Naive thymus-derived CD8-positive, alpha-beta T cell (primary cell): ENCODE measurements around the gene ZYX. TPM values are rescaled to one million over a fixed set of nuclear protein-coding genes. Genes with fewer than 3 reads are reported as not detected.

Experiments used
- ATAC-seq, 2 donors: fragments of 150-1000 bp; cut with Tn5 transposase in 1 of 2; sonication (Bioruptor Pico), chemical (Tn5 transposase) in 1 of 2; 1 replicate in 1 of 2; 2 replicates in 1 of 2; pipeline ENCODE4 v1.10.0; 2021; ENCODE audit warnings: mild to moderate bottlenecking in 2 of 2, moderate library complexity in 2 of 2
- POLR2A ChIA-PET: fragments of 350-600 bp; sonication (Branson Sonifier 250); formaldehyde crosslinking; loops from one replicate; lab custom pipeline; 2021; ENCODE audit warnings: antibody characterized with exemption; lab: Charles Lee
- DNase-seq, 10 donors: peaks; one replicate each; pipeline versions ENCODE4 v3.0.0 to v3.0.0-alpha.2; 2020 to 2022
- H3K27ac Mint-ChIP-seq, 10 donors: one replicate each; pipeline ENCODE4 v1.8.0; 2020 to 2022; ENCODE audit warnings: mild to moderate bottlenecking in 10 of 10, mixed read lengths in 10 of 10, moderate library complexity in 4 of 10, inconsistent platforms in 1 of 10
- H3K27me3 Mint-ChIP-seq, 5 donors: one replicate each; pipeline ENCODE4 v1.8.0; 2021 to 2022; ENCODE audit warnings: mixed read lengths in 5 of 5
- H3K36me3 Mint-ChIP-seq, 3 donors: one replicate each; pipeline ENCODE4 v1.8.0; 2020 to 2022; ENCODE audit warnings: mixed read lengths in 3 of 3, mild to moderate bottlenecking in 2 of 3, inconsistent platforms in 1 of 3
- H3K4me1 Mint-ChIP-seq, 4 donors: one replicate each; pipeline ENCODE4 v1.8.0; 2021 to 2022; ENCODE audit warnings: mixed read lengths in 4 of 4
- H3K4me3 Mint-ChIP-seq, 10 donors: one replicate each; pipeline ENCODE4 v1.8.0; 2020 to 2022; ENCODE audit warnings: mild to moderate bottlenecking in 10 of 10, mixed read lengths in 10 of 10, moderate library complexity in 6 of 10, inconsistent platforms in 1 of 10
- H3K9me3 Mint-ChIP-seq, 9 donors: one replicate each; pipeline ENCODE4 v1.8.0; 2020 to 2022; ENCODE audit warnings: mixed read lengths in 9 of 9, mild to moderate bottlenecking in 3 of 9, inconsistent platforms in 1 of 9, moderate library complexity in 1 of 9
- microRNA-seq: library from miRNA; unstranded; fragments of <30 nt; microRNA quantifications from one replicate; pipeline ENCODE4 v1.2.0, GENCODE V29; 2022; ENCODE audit warnings: borderline microRNAs expressed
- polyA plus RNA-seq, 3 donors: library from polyadenylated mRNA; unstranded; fragments of 300-500 nt; fragmentation: Illumina TruSeq; gene quantifications; one replicate each; pipeline ENCODE4 v1.2.3, GENCODE V29; 2021
- total RNA-seq, 8 experiments: library from RNA in 2 of 8; stranded (reverse) in 2 of 8; gene quantifications; one replicate each; pipeline ENCODE4 v1.2.3 and lab custom pipeline; 2021 to 2026

ZYX gene
- total and polyA plus RNA-seq, 5 experiments from 2014 or later, result 58.6 to 151 (median 138) TPM

- no peak for ATAC-seq
Measured at GRCh38 chr7:143434660-143435059, 53.5 kb downstream of the ZYX start.

GRCh38 chr7:143435266-143435665, 54.1 kb downstream of the ZYX start:
- ATAC-seq (no peak), DNase-seq (no peak)
- no peak overlapping the region for H3K4me3 Mint-ChIP-seq
- POLR2A ChIA-PET, result no interaction called here
- H3K27me3 Mint-ChIP-seq, result peaks cover 0 to 2% (median 0%) of the 10 kb centered on the region in 5 donors
- peak overlapping the region in 3 of 10 donors; percentile 4 to 84 (median 54) for H3K27ac Mint-ChIP-seq
- H3K9me3 Mint-ChIP-seq, result no peaks in the 10 kb centered on the region
- peaks cover 14 to 49% (median 15%) of the 10 kb centered on the region in 3 donors for H3K36me3 Mint-ChIP-seq
- H3K4me1 Mint-ChIP-seq, result peaks cover 21 to 46% (median 28%) of the 10 kb centered on the region in 4 donors

More at GRCh38 chr7:143434660-143435059, 53.5 kb downstream of the ZYX start:
- no peaks in the 10 kb centered on the region for H3K9me3 Mint-ChIP-seq
- no peak for DNase-seq
- H3K27me3 Mint-ChIP-seq, result peaks cover 0 to 2% (median 0%) of the 10 kb centered on the region in 5 donors
- POLR2A ChIA-PET, result no interaction called here
- H3K4me3 Mint-ChIP-seq, result no peak overlapping the region
- peaks cover 14 to 51% (median 15%) of the 10 kb centered on the region in 3 donors for H3K36me3 Mint-ChIP-seq
- H3K27ac Mint-ChIP-seq, result no peak overlapping the region
- H3K4me1 Mint-ChIP-seq, result peaks cover 20 to 48% (median 26%) of the 10 kb centered on the region in 4 donors

GRCh38 chr7:143436325-143436946, 55.3 kb downstream of the ZYX start:
- Mint-ChIP-seq H3K4me1 (peaks cover 21 to 39% (median 29%) of the 10 kb centered on the region in 4 donors), H3K9me3 (no peaks in the 10 kb centered on the region), H3K27ac (peak overlapping the region in 5 of 10 donors; percentile 8 to 86 (median 25)), H3K36me3 (peaks cover 13 to 50% (median 14%) of the 10 kb centered on the region in 3 donors), H3K27me3 (peaks cover 0 to 2% (median 0%) of the 10 kb centered on the region in 5 donors), H3K4me3 (no peak overlapping the region)
- DNase-seq (no peak), ATAC-seq (no peak)
- POLR2A ChIA-PET, result no interaction called here

- DNase-seq, result no peak
- ATAC-seq, result peak; percentile 27 to 33
- Mint-ChIP-seq H3K4me3 (peak overlapping the region in 3 of 10 donors; percentile 1 to 60 (median 7)), H3K4me1 (peaks cover 21 to 46% (median 28%) of the 10 kb centered on the region in 4 donors), H3K9me3 (no peaks in the 10 kb centered on the region), H3K36me3 (peaks cover 13 to 51% (median 14%) of the 10 kb centered on the region in 3 donors), H3K27ac (peak overlapping the region in 9 of 10 donors; percentile 22 to 87 (median 76)), H3K27me3 (peaks cover 0 to 2% (median 0%) of the 10 kb centered on the region in 5 donors)
- POLR2A ChIA-PET, result no interaction called here
Measured at GRCh38 chr7:143437578-143437977, 56.4 kb downstream of the ZYX start.

GRCh38 chr7:143439866-143440265, 58.7 kb downstream of the ZYX start:
- POLR2A ChIA-PET, result no interaction called here
- H3K4me1 Mint-ChIP-seq, result peaks cover 21 to 46% (median 30%) of the 10 kb centered on the region in 4 donors
- no peak overlapping the region for H3K4me3 Mint-ChIP-seq
- peak overlapping the region in 1 of 10 donors; percentile 28 for H3K27ac Mint-ChIP-seq
- peaks cover 0 to 2% (median 0%) of the 10 kb centered on the region in 5 donors for H3K27me3 Mint-ChIP-seq
- H3K9me3 Mint-ChIP-seq, result no peaks in the 10 kb centered on the region
- no peak for DNase-seq
- peaks cover 5 to 39% (median 10%) of the 10 kb centered on the region in 3 donors for H3K36me3 Mint-ChIP-seq
- ATAC-seq, result no peak

Small RNAs within 50 kb of the gene (microRNA-seq; reads per million reads assigned to microRNA genes)
- gene MIR6892, result not detected

Other genes starting within 250 kb of the ZYX start
- gene PIP, start 249.3 kb upstream of the ZYX start, total RNA-seq, result not detected
- not detected for gene PIP, start 249.3 kb upstream of the ZYX start, polyA plus RNA-seq
- gene TAS2R39, start 197.9 kb upstream of the ZYX start, total RNA-seq, result not detected
- gene TAS2R39, start 197.9 kb upstream of the ZYX start, polyA plus RNA-seq, result not detected
- not detected for gene TAS2R40, start 159.3 kb upstream of the ZYX start, total RNA-seq
- gene TAS2R40, start 159.3 kb upstream of the ZYX start, polyA plus RNA-seq, result not detected
- gene GSTK1, start 117.9 kb upstream of the ZYX start, total RNA-seq, result 100 to 1,000 TPM; 278 to 283 TPM
- gene GSTK1, start 117.9 kb upstream of the ZYX start, polyA plus RNA-seq, result 100 to 1,000 TPM; 310 to 355 (median 330) TPM
- gene TMEM139, start 96.4 kb upstream of the ZYX start, total RNA-seq, result 1 to 10 TPM in 1 of 2 experiments, under 1 TPM in 1; 0.29 to 1.2 TPM
- gene TMEM139, start 96.4 kb upstream of the ZYX start, polyA plus RNA-seq, result under 1 TPM in 1 of 3 donors, not detected in 2; 0.60 TPM
- 10 to 100 TPM; 64.9 to 68.2 TPM for gene CASP2, start 93.0 kb upstream of the ZYX start, total RNA-seq
- gene CASP2, start 93.0 kb upstream of the ZYX start, polyA plus RNA-seq, result 10 to 100 TPM; 12.1 to 22.0 (median 14.6) TPM
- gene CLCN1, start 65.2 kb upstream of the ZYX start, total RNA-seq, result not detected
- not detected for gene CLCN1, start 65.2 kb upstream of the ZYX start, polyA plus RNA-seq
- gene FAM131B, start 18.6 kb upstream of the ZYX start, total RNA-seq, result 1 to 10 TPM in 1 of 2 experiments, under 1 TPM in 1; 0.78 to 1.2 TPM
- 1 to 10 TPM in 1 of 3 donors, under 1 TPM in 2; 0.44 to 1.1 (median 0.54) TPM for gene FAM131B, start 18.6 kb upstream of the ZYX start, polyA plus RNA-seq
- gene EPHA1, start 27.5 kb downstream of the ZYX start, total RNA-seq, result 10 to 100 TPM; 44.8 to 44.9 TPM
- gene EPHA1, start 27.5 kb downstream of the ZYX start, polyA plus RNA-seq, result 10 to 100 TPM; 10.1 to 37.1 (median 16.2) TPM
- gene TAS2R60, start 62.1 kb downstream of the ZYX start, total RNA-seq, result 1 to 10 TPM in 1 of 2 experiments, under 1 TPM in 1; 0.96 to 1.0 TPM
- gene TAS2R60, start 62.1 kb downstream of the ZYX start, polyA plus RNA-seq, result under 1 TPM in 1 of 3 donors, not detected in 2; 0.23 TPM
- under 1 TPM in 1 of 2 experiments, not detected in 1; 0.55 TPM for gene TAS2R41, start 96.5 kb downstream of the ZYX start, total RNA-seq
- not detected for gene TAS2R41, start 96.5 kb downstream of the ZYX start, polyA plus RNA-seq
- gene CTAGE15, start 190.5 kb downstream of the ZYX start, total RNA-seq, result not detected
- gene CTAGE15, start 190.5 kb downstream of the ZYX start, polyA plus RNA-seq, result under 1 TPM in 2 of 3 donors, not detected in 1; 0.09 to 0.19 TPM
- 10 to 100 TPM; 15.4 to 16.8 TPM for gene TCAF2, start 239.6 kb downstream of the ZYX start, total RNA-seq
- 1 to 10 TPM; 5.3 to 9.2 (median 9.2) TPM for gene TCAF2, start 239.6 kb downstream of the ZYX start, polyA plus RNA-seq